Stimulated activated CD4-positive, alpha-beta T cell treated with anti-CD3 and anti-CD28 coated beads, Interleukin-4, amount 100 ng/mL, for 24 hours (primary cell): ENCODE results near the gene ZNF215.
"Not testable (repeated sequence)": the region's sequence is repeated elsewhere in the genome, so short reads cannot be mapped to it uniquely, and the experiment has no call there.

ENCODE experiments used
- DNase-seq: peaks from one replicate; pipeline ENCODE4 v3.0.0-alpha.2; 2020

The ZNF215 gene

GRCh38 chr11:6943131-6943530 lies 16.9 kb downstream of the ZNF215 start:
- no peak for DNase-seq

GRCh38 chr11:6954248-6954647 lies 28.0 kb downstream of the ZNF215 start:
- not testable (repeated sequence) for DNase-seq

- no peak for DNase-seq
Measured at GRCh38 chr11:6962141-6962540, 35.9 kb downstream of the ZNF215 start.

GRCh38 chr11:6962673-6963072 lies 36.4 kb downstream of the ZNF215 start:
- DNase-seq, result no peak

- no peak for DNase-seq
Measured at GRCh38 chr11:6968816-6969215, 42.6 kb downstream of the ZNF215 start.

- not testable (repeated sequence) for DNase-seq
Measured at GRCh38 chr11:6969854-6970253, 43.6 kb downstream of the ZNF215 start.

GRCh38 chr11:6979365-6979764 lies 53.1 kb downstream of the ZNF215 start:
- DNase-seq, result no peak

- DNase-seq, result no peak
Measured at GRCh38 chr11:6986487-6986886, 60.3 kb downstream of the ZNF215 start.

- DNase-seq, result no peak
Measured at GRCh38 chr11:6988506-6988905, 62.3 kb downstream of the ZNF215 start.

GRCh38 chr11:6991227-6991626 lies 65.0 kb downstream of the ZNF215 start:
- no peak for DNase-seq

GRCh38 chr11:6992026-6992425 lies 65.8 kb downstream of the ZNF215 start:
- DNase-seq, result no peak

GRCh38 chr11:6992457-6993417 lies 66.5 kb downstream of the ZNF215 start:
- no peak for DNase-seq

- DNase-seq, result no peak
Measured at GRCh38 chr11:6995703-6996102, 69.5 kb downstream of the ZNF215 start.

GRCh38 chr11:7004482-7004881 lies 78.3 kb downstream of the ZNF215 start:
- DNase-seq, result no peak
